ENCODE data around the gene ANKRD23.
"Not testable (repeated sequence)": the region's sequence is repeated elsewhere in the genome, so short reads cannot be mapped to it uniquely, and the experiment has no call there.

The ANKRD23 gene

DNA sequence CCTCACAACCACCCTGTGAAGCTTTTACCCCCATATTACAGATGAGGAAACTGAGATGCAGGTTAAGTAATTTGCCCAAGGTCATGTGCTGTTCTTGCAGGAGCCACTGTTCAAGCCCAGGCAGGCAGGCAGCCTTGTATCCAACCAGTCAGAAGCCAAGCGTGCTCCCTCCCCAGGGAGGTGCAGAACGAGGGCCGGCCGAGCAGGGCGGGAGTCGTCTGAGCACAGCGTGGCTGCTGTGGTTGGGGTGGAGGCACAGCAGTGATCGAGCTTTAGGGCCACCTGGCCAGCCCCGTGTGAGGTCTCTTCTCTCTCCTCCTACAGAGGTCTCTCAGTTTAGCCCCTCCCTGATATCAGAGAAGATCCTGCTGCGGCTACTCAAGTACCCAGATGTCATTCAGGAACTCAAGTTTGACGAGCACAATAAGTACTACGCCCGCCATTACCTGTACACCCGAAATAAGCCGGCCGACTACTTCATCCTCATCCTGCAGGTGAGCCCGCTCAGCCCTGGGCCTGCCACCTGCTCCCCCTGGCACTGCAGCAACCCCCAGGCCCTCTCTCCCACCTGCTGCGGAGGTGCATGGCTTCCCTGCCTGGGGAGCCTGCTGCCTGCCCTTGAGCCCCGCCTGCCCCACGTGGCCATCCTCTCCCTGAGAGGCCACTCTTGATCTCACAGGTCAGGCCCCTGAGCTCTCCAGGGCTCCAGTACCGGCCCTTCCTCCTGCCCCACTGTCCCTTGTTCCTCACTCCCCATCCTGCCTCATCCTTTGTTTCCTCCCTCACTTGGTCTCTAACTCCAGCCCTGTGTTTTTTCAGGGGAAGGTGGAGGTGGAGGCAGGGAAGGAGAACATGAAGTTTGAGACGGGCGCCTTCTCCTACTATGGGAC, 44.8 kb downstream of the ANKRD23 start:
- DNase-seq (ENCODE audit: low read depth): no peak

DNA sequence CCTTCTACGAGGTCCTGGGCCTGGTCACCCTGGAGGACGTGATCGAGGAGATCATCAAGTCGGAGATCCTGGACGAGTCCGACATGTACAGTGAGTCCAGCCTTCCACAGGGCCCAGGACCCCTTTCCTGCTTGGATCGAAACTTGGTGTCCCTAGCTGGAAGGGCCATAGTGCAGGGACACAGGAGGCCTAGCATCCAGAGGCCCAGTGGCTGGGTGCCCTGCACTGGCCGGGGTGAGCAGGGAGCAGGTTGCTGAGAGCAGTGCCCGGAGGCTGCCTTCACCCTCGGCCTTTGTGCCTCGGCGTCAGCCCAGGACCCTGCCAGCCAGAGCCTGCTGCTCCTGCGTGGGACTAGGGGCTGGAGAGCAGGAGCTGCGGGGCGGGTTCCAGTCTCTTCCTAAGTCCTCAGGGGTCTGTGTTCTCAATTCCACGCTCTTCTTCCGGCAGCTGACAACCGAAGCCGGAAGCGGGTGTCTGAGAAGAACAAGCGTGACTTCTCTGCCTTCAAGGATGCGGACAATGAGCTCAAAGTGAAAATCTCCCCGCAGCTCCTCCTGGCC, 46.7 kb downstream of the ANKRD23 start:
- no peak for DNase-seq (ENCODE audit: low read depth)

DNA sequence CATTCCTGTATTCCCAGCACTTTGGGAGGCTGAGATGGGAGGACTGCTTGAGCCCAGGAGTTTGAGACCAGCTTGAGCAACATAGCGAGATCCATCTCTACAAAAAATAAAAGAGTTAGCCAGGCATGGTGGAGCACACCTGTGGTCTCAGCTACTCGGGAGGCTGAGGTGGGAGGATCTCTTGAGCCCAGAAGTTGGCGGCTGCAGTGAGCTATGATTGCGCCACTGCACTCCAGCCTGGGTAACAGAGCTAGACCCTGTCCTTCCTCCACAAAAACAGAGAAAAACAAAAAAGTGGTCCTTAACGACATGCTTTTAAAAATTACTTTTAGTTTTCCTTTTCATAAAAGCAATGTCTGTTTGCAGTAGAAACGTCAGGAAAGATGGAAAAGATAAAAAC, 47.3 kb downstream of the ANKRD23 start:
- not testable (repeated sequence) for DNase-seq (ENCODE audit: low read depth)

DNA sequence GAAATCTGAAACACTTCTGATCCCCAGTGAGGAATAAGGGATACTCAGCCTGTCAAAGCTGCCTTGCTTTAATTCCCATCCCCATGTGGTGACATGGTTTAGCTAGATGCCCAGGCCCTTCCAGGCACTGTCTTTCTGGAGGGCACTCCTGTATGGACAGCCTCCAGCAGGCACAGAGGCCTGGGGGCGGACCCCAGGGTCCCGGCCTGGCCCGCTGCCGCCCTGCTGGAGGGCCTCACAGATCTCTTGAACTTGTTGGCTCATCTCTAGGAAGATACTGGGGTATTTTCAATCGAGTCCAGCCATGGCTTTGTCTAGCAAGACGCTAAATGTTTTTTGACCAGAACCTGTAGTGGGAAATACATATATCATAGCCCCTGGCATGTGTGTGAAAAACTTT, 48.7 kb downstream of the ANKRD23 start:
- DNase-seq (ENCODE audit: low read depth): no peak

DNA sequence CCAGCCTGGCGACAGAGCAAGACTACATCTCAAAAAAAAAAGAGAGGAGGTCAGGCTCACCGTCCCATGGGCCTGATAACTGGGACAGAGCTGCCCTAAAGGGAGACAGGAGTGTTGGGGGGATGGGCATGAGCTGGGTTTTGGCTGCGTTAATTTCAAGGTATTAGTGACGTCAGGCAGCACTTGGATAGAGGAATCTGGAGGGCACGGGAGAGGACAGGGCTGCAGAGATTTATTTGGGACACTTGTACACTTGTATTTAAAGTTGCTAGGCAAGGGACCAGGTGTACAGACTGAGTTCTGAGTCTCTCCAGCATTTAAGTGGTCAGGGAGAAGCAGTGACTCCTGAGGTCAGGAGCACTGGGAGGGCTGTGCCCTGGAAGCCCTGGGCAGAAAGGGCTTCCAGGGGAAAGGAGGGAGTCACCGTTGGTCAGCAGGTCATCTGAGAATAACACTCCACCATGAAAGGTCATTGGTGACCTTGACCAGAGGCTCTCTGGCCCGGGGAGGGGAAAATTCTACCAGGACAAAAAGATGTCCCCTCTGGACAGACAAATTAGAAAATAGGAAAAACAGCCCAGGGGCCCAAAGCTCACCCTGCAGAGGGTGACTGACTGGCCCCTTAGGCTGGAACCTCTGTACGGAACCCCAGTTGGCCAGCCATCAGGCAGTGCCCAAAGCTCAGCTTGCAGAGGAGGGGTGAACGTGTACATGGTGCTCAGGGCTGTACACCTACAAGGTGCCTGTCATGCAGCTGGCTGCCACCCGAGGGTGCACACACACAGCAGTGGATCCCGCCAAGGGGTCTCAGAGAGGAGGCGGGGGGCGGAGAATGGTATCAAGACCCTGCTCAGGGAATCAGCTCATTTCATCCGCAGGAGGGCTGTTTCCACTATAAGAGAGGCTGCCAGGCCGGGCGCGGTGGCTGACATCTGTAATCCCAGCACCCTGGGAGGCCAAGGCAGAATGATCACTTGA, 50.8 kb downstream of the ANKRD23 start:
- DNase-seq (ENCODE audit: low read depth): no peak

DNA sequence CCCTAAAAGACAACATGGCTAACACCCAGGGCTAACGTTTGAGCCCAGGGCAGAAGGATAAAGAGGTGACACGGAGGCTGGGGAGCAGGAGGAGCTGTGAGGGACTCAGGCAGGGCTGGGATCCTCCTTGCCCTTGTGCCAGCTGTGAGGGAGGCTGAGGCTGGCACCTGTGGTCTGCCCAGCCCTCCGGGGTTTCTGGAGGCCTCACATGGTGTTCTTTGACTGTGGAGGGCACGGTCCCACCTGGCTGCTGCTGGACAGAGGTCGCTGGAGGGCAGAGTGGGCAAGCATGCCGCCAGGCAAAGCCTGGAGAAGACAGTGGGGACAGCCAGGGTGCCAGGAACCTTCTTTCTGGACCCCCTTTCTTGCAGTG, 54.6 kb downstream of the ANKRD23 start:
- no peak for DNase-seq (ENCODE audit: low read depth)

DNA sequence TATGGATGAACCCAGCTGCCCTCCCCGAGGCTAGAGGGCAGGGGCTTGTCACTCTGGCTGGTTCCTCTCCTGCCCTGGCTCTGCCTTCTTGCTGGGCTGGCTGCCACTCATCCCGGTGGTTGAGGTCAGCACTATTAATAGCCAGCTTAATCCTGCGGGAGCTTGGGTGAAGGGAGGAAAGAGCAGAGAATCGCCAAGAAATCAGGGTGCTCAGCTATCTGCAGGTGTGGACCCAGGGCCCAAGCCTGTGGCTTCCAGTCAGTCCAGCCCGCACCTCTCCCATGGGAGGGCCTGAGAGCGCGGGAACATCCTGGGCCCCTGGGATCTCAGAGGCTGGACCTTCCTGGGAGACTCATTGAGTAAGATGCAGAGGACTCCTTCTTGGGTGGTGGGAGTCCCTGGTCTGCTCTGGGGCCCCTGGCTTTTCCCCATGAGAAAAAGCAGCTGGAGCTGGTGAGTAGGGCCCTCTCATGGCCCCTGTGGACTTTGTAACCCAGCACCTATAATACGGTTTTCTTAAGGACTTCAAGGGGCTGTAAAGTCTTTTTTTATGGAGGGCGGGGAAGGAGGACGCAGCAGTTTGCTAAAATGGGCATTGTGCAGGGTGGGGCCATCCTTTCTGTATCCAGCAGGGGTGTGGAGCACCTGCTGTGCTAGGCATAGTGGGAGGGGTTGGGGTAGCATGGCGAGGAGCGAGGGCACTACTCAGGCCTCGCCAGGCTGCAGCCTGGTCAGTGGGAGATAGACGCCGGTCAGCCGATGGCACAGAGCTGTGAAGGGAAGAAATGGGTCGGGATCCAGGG, 55.2 kb downstream of the ANKRD23 start:
- DNase-seq (ENCODE audit: low read depth): no peak

Data from CMK (cell line).